ENCODE results near the gene GRIK5.

GRCh38 chr19:41997121-41997850 lies 72.7 kb downstream of the GRIK5 start:
- no peak for TF ChIP-seq POLR2A (IDR thresholded peaks at IDR 0.05; ENCODE audit: extremely low read depth, insufficient read length)
- TF ChIP-seq CTCF (IDR thresholded peaks at IDR 0.05; ENCODE audit: low read depth, low read length), result no peak

Measured in NB4 (cell line).